Ovary (tissue), 3 donors: ENCODE measurements around the gene GNAS-AS1.

Experiments
- CTCF ChIP-seq, 3 donors: fragments of 450-650 bp in 2 of 3; fragments of 200-600 bp in 1 of 3; IDR thresholded peaks; one replicate each; pipeline versions ENCODE4 v1.5.1 to v1.8.0; 2016 to 2022; ENCODE audit warnings: antibody characterized with exemption in 3 of 3, mild to moderate bottlenecking in 1 of 3
- EP300 ChIP-seq: sonication (generic); formaldehyde crosslinking; IDR thresholded peaks from one replicate; pipeline ENCODE4 v1.6.1; 2017; ENCODE audit warnings: antibody characterized with exemption
- POLR2A ChIP-seq: fragments of 450-650 bp; IDR thresholded peaks from one replicate; pipeline ENCODE4 v1.6.1; 2017; ENCODE audit warnings: antibody characterized with exemption, mild to moderate bottlenecking, moderate library complexity
- donor health status: DM: no; HTN: no; CAD: no.

DNA sequence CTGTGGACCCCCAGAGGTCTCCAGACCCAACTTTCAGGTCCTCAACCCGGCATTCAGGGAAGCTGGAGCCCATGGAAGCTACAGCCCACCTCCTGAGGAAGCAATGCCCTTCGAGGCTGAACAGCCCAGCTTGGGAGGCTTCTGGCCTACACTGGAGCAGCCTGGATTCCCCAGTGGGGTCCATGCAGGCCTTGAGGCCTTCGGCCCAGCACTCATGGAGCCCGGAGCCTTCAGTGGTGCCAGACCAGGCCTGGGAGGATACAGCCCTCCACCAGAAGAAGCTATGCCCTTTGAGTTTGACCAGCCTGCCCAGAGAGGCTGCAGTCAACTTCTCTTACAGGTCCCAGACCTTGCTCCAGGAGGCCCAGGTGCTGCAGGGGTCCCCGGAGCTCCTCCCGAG is 2.8 kb upstream of the GNAS-AS1 start:
- TF ChIP-seq CTCF (IDR thresholded peaks at IDR 0.05) (no peak), POLR2A (no peak), EP300 (no peak)
